ACC112 (cell line): ENCODE results near the gene TBC1D22A.

ENCODE experiments used
- H2AFZ ChIP-seq: fragments of 200-600 bp; sonication (generic); one replicate; pipeline ENCODE4 v1.6.0; 2017; ENCODE audit warnings: antibody characterized with exemption, low read length; ENCODE audit not compliant: unreplicated experiment
- H3K27ac ChIP-seq: fragments of 200-600 bp; sonication (generic); 2 replicates; pipeline ENCODE4 v1.5.1; 2014; ENCODE audit warnings: low read depth, mild to moderate bottlenecking, antibody characterized with exemption, low read length, moderate library complexity
- H3K27me3 ChIP-seq: fragments of 200-600 bp; sonication (generic); 2 replicates; pipeline ENCODE4 v1.6.1; 2014; ENCODE audit warnings: mild to moderate bottlenecking, antibody characterized with exemption, low read length, moderate library complexity, mixed read lengths; ENCODE audit not compliant: insufficient read depth
- H3K36me3 ChIP-seq: fragments of 200-600 bp; sonication (generic); 2 replicates; pipeline ENCODE4 v1.6.1; 2016; ENCODE audit warnings: mild to moderate bottlenecking, antibody characterized with exemption, low read length, moderate library complexity, mixed read lengths; ENCODE audit not compliant: insufficient read depth
- H3K4me1 ChIP-seq: fragments of 200-600 bp; sonication (generic); one replicate; pipeline ENCODE4 v1.6.1; 2016; ENCODE audit warnings: low read length, mixed read lengths; ENCODE audit not compliant: insufficient read depth, unreplicated experiment, control insufficient read depth
- H3K4me3 ChIP-seq: fragments of 200-600 bp; sonication (generic); 2 replicates; pipeline ENCODE4 v1.5.1; 2014; ENCODE audit warnings: mild to moderate bottlenecking, low read depth, low read length
- H3K79me2 ChIP-seq: fragments of 200-600 bp; sonication (generic); one replicate; pipeline ENCODE4 v1.6.0; 2016; ENCODE audit warnings: low read length; ENCODE audit not compliant: control insufficient read depth, unreplicated experiment, insufficient read depth

Gene TBC1D22A

GRCh38 chr22:46905834-46906233, 143.4 kb downstream of the TBC1D22A start:
- no peaks in the 10 kb centered on the region for H3K79me2 ChIP-seq
- no peaks in the 10 kb centered on the region for H3K36me3 ChIP-seq
- H3K4me3 ChIP-seq = no peak overlapping the region
- H3K27ac ChIP-seq = no peak overlapping the region
- H2AFZ ChIP-seq = no peak overlapping the region
- no peaks in the 10 kb centered on the region for H3K4me1 ChIP-seq
- no peaks in the 10 kb centered on the region for H3K27me3 ChIP-seq

GRCh38 chr22:46906326-46907045, 144.0 kb downstream of the TBC1D22A start:
- Histone ChIP-seq H3K27ac (no peak overlapping the region), H2AFZ (no peak overlapping the region), H3K79me2 (no peaks in the 10 kb centered on the region), H3K27me3 (no peaks in the 10 kb centered on the region), H3K4me1 (no peaks in the 10 kb centered on the region), H3K4me3 (no peak overlapping the region), H3K36me3 (no peaks in the 10 kb centered on the region)

GRCh38 chr22:46907241-46908215, 145.1 kb downstream of the TBC1D22A start:
- no peaks in the 10 kb centered on the region for H3K4me1 ChIP-seq
- no peak overlapping the region for H3K27ac ChIP-seq
- no peaks in the 10 kb centered on the region for H3K36me3 ChIP-seq
- H3K79me2 ChIP-seq = no peaks in the 10 kb centered on the region
- H3K4me3 ChIP-seq = no peak overlapping the region
- no peaks in the 10 kb centered on the region for H3K27me3 ChIP-seq
- H2AFZ ChIP-seq = no peak overlapping the region

GRCh38 chr22:46908641-46909107, 146.2 kb downstream of the TBC1D22A start:
- Histone ChIP-seq H3K4me1 (no peaks in the 10 kb centered on the region), H3K36me3 (no peaks in the 10 kb centered on the region), H2AFZ (no peak overlapping the region), H3K27ac (no peak overlapping the region), H3K79me2 (no peaks in the 10 kb centered on the region), H3K27me3 (no peaks in the 10 kb centered on the region), H3K4me3 (no peak overlapping the region)

GRCh38 chr22:46909237-46910030, 147.0 kb downstream of the TBC1D22A start:
- no peak overlapping the region for H2AFZ ChIP-seq
- no peaks in the 10 kb centered on the region for H3K4me1 ChIP-seq
- no peaks in the 10 kb centered on the region for H3K36me3 ChIP-seq
- H3K27ac ChIP-seq = no peak overlapping the region
- H3K79me2 ChIP-seq = no peaks in the 10 kb centered on the region
- no peak overlapping the region for H3K4me3 ChIP-seq
- no peaks in the 10 kb centered on the region for H3K27me3 ChIP-seq

- H2AFZ ChIP-seq = no peak overlapping the region
- H3K27ac ChIP-seq = no peak overlapping the region
- H3K4me1 ChIP-seq = no peaks in the 10 kb centered on the region
- H3K79me2 ChIP-seq = no peaks in the 10 kb centered on the region
- H3K27me3 ChIP-seq = no peaks in the 10 kb centered on the region
- no peaks in the 10 kb centered on the region for H3K36me3 ChIP-seq
- no peak overlapping the region for H3K4me3 ChIP-seq
Observed at GRCh38 chr22:46910624-46911023, 148.2 kb downstream of the TBC1D22A start.

- Histone ChIP-seq H3K27ac (no peak overlapping the region), H3K36me3 (no peaks in the 10 kb centered on the region), H3K4me3 (no peak overlapping the region), H2AFZ (no peak overlapping the region), H3K79me2 (no peaks in the 10 kb centered on the region), H3K27me3 (no peaks in the 10 kb centered on the region), H3K4me1 (no peaks in the 10 kb centered on the region)
Observed at GRCh38 chr22:46911346-46911745, 148.9 kb downstream of the TBC1D22A start.

- no peaks in the 10 kb centered on the region for H3K79me2 ChIP-seq
- H3K27me3 ChIP-seq = no peaks in the 10 kb centered on the region
- no peak overlapping the region for H3K27ac ChIP-seq
- no peak overlapping the region for H2AFZ ChIP-seq
- H3K36me3 ChIP-seq = no peaks in the 10 kb centered on the region
- no peaks in the 10 kb centered on the region for H3K4me1 ChIP-seq
- no peak overlapping the region for H3K4me3 ChIP-seq
Observed at GRCh38 chr22:46913351-46913750, 150.9 kb downstream of the TBC1D22A start.

GRCh38 chr22:46914481-46914880, 152.0 kb downstream of the TBC1D22A start:
- Histone ChIP-seq H3K27me3 (no peaks in the 10 kb centered on the region), H2AFZ (no peak overlapping the region), H3K36me3 (no peaks in the 10 kb centered on the region), H3K79me2 (no peaks in the 10 kb centered on the region), H3K4me1 (no peaks in the 10 kb centered on the region), H3K4me3 (no peak overlapping the region), H3K27ac (no peak overlapping the region)
